PC-3 (cell line): Measurements from ENCODE around the gene AQP2. TPM values are rescaled to one million over a fixed set of nuclear protein-coding genes. Genes with fewer than 3 reads are reported as not detected.

ENCODE experiments used
- ATAC-seq: fragments of 200-7000 bp; cut with Tn5 transposase; 2 replicates; pipeline ENCODE4 v1.9.1; 2020; ENCODE audit warnings: mild to moderate bottlenecking, moderate library complexity
- BruUV-seq: library from RNA; stranded (reverse); fragments of 400-500 nt; replicated peaks from 2 replicates; lab custom pipeline; 2021; lab: Mats Ljungman, UMichigan
- CTCF ChIA-PET: fragments of 300-600 bp; sonication (Branson Sonifier 250); formaldehyde crosslinking; loops from one replicate; lab custom pipeline; 2022; ENCODE audit warnings: antibody characterized with exemption; lab: Charles Lee
- POLR2A ChIA-PET: fragments of 300-600 bp; sonication (Branson Sonifier 250); formaldehyde crosslinking; loops from one replicate; lab custom pipeline; 2022; ENCODE audit warnings: antibody characterized with exemption; ENCODE audit not compliant: unreplicated experiment; lab: Charles Lee
- DNase-seq: peaks from one replicate; pipeline ENCODE4 v3.0.0-alpha.2; 2015
- H2AFZ ChIP-seq: fragments of 300-600 bp; sonication (generic); 2 replicates; pipeline ENCODE4 v1.6.0; 2016; ENCODE audit warnings: antibody characterized with exemption, low read length
- H3F3A ChIP-seq: fragments of 300-600 bp; sonication (generic); one replicate; pipeline ENCODE4 v1.6.0; 2017; ENCODE audit warnings: antibody characterized with exemption, low read length, control low read depth, mild to moderate bottlenecking; ENCODE audit not compliant: unreplicated experiment
- H3K27ac ChIP-seq: fragments of 300-600 bp; sonication (generic); 2 replicates; pipeline ENCODE4 v1.5.1; 2016; ENCODE audit warnings: mild to moderate bottlenecking, low read length
- H3K27me3 ChIP-seq: fragments of 300-600 bp; sonication (generic); 2 replicates; pipeline ENCODE4 v1.6.1; 2016; ENCODE audit warnings: low read length, mixed read lengths
- H3K36me3 ChIP-seq: fragments of 300-600 bp; sonication (generic); 2 replicates; pipeline ENCODE4 v1.6.1; 2016; ENCODE audit warnings: low read depth, mixed run types, low read length, mixed read lengths
- H3K4me1 ChIP-seq: fragments of 300-600 bp; sonication (generic); 2 replicates; pipeline ENCODE4 v1.5.1; 2016; ENCODE audit warnings: low read length; ENCODE audit not compliant: insufficient read depth
- H3K4me2 ChIP-seq: fragments of 300-600 bp; sonication (generic); 2 replicates; pipeline ENCODE4 v1.6.0; 2016; ENCODE audit warnings: low read length
- H3K4me3 ChIP-seq: fragments of 300-600 bp; sonication (generic); 2 replicates; pipeline ENCODE4 v1.5.1; 2016; ENCODE audit warnings: mild to moderate bottlenecking, low read length, mixed read lengths
- H3K79me2 ChIP-seq: fragments of 300-600 bp; sonication (generic); 2 replicates; pipeline ENCODE4 v1.6.1; 2017; ENCODE audit warnings: low read length, mixed read lengths
- H3K9ac ChIP-seq: fragments of 300-600 bp; sonication (generic); 2 replicates; pipeline ENCODE4 v1.6.0; 2016; ENCODE audit warnings: mild to moderate bottlenecking, low read length
- H3K9me2 ChIP-seq: fragments of 300-600 bp; sonication (generic); replicated peaks from 2 replicates; pipeline ENCODE4 v1.6.1; 2016; ENCODE audit warnings: mixed run types, low read length, mixed read lengths
- H3K9me3 ChIP-seq: fragments of 300-600 bp; sonication (generic); 2 replicates; pipeline ENCODE4 v1.6.1; 2016; ENCODE audit warnings: low read length, mixed read lengths
- H4K20me1 ChIP-seq: fragments of 300-600 bp; sonication (generic); 2 replicates; pipeline ENCODE4 v1.6.1; 2016; ENCODE audit warnings: low read length, mixed read lengths
- EZH2 ChIP-seq: fragments of 300-600 bp; sonication (generic); IDR thresholded peaks from one replicate; pipeline ENCODE4 v1.6.1; 2017; ENCODE audit warnings: antibody characterized with exemption, mild to moderate bottlenecking, low read length; ENCODE audit not compliant: unreplicated experiment
- EZH2phosphoT487 ChIP-seq: fragments of 300-600 bp; sonication (generic); IDR thresholded peaks from 2 replicates; pipeline ENCODE4 v1.6.1; 2018; ENCODE audit warnings: mild to moderate bottlenecking, antibody characterized with exemption, low read length, borderline replicate concordance
- intact Hi-C: fragments of 100-400 bp; cut with micrococcal nuclease; formaldehyde crosslinking; loops from 2 replicates; pipeline ENCODE4 v1.9.0; 2023
- total RNA-seq: library from RNA; depleted of rRNA; stranded (reverse); fragments of >200 nt; gene quantifications from 2 replicates; pipeline ENCODE4 v1.2.3, GENCODE V29; 2014
- TF ChIP-seq, protein P1 (sequence below): fragments of 300-600 bp; sonication (generic); conservative IDR thresholded peaks from 2 replicates; pipeline ENCODE4 v1.5.1; 2017; ENCODE audit warnings: antibody characterized with exemption, low read depth, mild to moderate bottlenecking, low read length

Gene AQP2
- total RNA-seq, 1 experiment from 2014 or later = not detected

DNA sequence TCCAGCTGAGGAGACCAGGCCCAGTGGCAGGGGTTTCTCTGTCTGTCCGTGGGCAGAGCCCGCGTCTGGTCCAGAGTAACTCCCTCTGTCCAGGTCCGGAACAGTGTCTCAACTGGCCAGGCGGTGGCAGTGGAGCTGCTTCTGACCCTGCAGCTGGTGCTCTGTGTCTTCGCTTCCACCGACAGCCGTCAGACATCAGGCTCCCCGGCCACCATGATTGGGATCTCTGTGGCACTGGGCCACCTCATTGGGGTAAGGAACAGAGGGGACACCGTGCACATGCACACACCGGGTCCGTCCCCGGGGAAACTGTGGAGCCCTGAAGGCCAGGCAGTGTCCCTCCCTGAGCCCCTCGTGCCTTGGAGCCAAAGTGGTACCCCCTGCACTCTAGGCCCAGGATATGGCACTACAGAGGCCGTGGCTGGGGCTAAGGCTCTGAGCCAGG is 23.7 kb downstream of the AQP2 start:
- Histone ChIP-seq H4K20me1 (no peaks in the 10 kb centered on the region), H3K4me1 (no peaks in the 10 kb centered on the region), H3F3A (no peaks in the 10 kb centered on the region), H3K79me2 (no peaks in the 10 kb centered on the region), H3K9me3 (no peaks in the 10 kb centered on the region), H2AFZ (no peak overlapping the region), H3K9ac (no peak overlapping the region), H3K27me3 (no peaks in the 10 kb centered on the region), H3K4me2 (no peak overlapping the region), H3K9me2 (no peaks in the 10 kb centered on the region), H3K4me3 (no peak overlapping the region), H3K27ac (no peak overlapping the region), H3K36me3 (no peaks in the 10 kb centered on the region)
- TF ChIP-seq EZH2 (no peak), EZH2phosphoT487 (no peak)
- TF ChIP-seq, protein P1, sequence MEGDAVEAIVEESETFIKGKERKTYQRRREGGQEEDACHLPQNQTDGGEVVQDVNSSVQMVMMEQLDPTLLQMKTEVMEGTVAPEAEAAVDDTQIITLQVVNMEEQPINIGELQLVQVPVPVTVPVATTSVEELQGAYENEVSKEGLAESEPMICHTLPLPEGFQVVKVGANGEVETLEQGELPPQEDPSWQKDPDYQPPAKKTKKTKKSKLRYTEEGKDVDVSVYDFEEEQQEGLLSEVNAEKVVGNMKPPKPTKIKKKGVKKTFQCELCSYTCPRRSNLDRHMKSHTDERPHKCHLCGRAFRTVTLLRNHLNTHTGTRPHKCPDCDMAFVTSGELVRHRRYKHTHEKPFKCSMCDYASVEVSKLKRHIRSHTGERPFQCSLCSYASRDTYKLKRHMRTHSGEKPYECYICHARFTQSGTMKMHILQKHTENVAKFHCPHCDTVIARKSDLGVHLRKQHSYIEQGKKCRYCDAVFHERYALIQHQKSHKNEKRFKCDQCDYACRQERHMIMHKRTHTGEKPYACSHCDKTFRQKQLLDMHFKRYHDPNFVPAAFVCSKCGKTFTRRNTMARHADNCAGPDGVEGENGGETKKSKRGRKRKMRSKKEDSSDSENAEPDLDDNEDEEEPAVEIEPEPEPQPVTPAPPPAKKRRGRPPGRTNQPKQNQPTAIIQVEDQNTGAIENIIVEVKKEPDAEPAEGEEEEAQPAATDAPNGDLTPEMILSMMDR = peak; percentile 53
- intact Hi-C loops = loop anchor here (2.0 kb wide), 1 partner anchor 83 kb away; the partner anchor contains the start of gene ASIC1
- DNase-seq (peak; percentile 38), ATAC-seq (peak; percentile 93)
- ChIA-PET POLR2A (interaction anchor here (0.7 kb wide), 1 partner anchor 10 kb away, joined by 7 read pairs; no protein-coding TSS in a partner anchor), CTCF (interaction anchor here (0.5 to 1.7 kb wide), 2 partner anchors 82 to 96 kb away, joined by 4 to 7 read pairs; no protein-coding TSS in a partner anchor)
- BruUV-seq = no TSS peak

DNA sequence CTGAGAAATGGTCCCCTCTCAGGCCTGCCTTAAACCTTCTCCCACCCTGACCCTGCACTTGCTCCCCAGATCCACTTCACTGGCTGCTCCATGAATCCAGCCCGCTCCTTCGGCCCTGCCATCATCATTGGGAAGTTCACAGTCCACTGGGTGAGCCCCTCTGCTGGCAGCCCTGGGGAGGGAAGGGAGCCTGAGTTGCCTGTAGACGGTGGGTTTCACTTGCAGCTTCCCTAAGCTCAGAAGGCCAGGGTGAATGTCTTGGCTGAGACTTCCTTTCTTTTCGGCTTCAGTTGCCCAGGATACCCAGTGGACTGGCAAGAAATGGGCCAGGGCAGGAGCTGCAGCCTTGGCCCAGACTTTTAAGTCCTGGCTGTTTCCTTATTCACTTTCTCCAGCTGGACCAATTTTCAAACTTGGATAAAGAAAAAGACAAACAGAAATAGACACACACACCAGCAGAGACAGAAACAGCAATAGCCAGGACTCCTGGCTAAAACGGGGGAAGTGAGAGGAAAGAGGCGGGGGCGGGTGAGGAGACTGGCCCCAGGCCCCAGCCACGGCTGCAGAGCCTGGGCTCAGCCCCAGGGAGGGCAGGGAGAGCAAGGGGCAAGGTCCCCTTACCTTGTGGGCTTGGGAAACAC is 24.3 kb downstream of the AQP2 start:
- H3K27me3 ChIP-seq = no peaks in the 10 kb centered on the region
- no peak overlapping the region for H3K4me2 ChIP-seq
- DNase-seq = no peak
- intact Hi-C loops = loop anchor here (2.0 kb wide), 1 partner anchor 82 kb away; the partner anchor contains the start of gene ASIC1
- H3F3A ChIP-seq = no peaks in the 10 kb centered on the region
- no peaks in the 10 kb centered on the region for H3K9me2 ChIP-seq
- no peak overlapping the region for H2AFZ ChIP-seq
- H4K20me1 ChIP-seq = no peaks in the 10 kb centered on the region
- ChIA-PET POLR2A (interaction anchor here (0.7 kb wide), 1 partner anchor 9 kb away, joined by 7 read pairs; no protein-coding TSS in a partner anchor), CTCF (interaction anchor here (0.5 to 1.7 kb wide), 2 partner anchors 82 to 96 kb away, joined by 4 to 7 read pairs; no protein-coding TSS in a partner anchor)
- H3K27ac ChIP-seq = no peak overlapping the region
- H3K36me3 ChIP-seq = no peaks in the 10 kb centered on the region
- H3K9me3 ChIP-seq = no peaks in the 10 kb centered on the region
- no peak for TF ChIP-seq EZH2phosphoT487
- TF ChIP-seq, protein P1 = no peak
- TF ChIP-seq EZH2 = no peak
- no peak for ATAC-seq
- no peaks in the 10 kb centered on the region for H3K4me1 ChIP-seq
- H3K79me2 ChIP-seq = no peaks in the 10 kb centered on the region
- no TSS peak for BruUV-seq
- H3K9ac ChIP-seq = no peak overlapping the region
- H3K4me3 ChIP-seq = no peak overlapping the region

DNA sequence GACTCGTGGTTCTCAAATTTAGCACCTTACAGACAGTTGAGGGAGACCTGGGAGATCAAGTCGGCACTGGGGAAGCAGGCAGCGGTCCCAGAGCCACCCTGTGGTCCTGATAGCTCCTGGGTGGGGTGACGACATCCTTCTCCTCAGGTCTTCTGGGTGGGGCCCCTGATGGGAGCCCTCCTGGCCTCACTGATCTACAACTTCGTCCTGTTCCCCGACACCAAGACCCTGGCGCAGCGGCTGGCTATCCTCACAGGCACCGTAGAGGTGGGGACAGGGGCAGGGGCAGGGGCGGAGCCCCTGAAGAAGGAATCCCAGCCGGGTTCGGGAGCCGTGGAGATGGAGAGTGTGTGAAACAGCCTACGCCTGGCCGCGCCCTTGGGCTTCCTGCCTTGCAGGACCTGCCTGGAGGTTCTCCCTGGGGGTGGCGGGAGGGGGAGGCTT is 24.8 kb downstream of the AQP2 start:
- H2AFZ ChIP-seq = no peak overlapping the region
- TF ChIP-seq EZH2phosphoT487 (no peak), EZH2 (no peak)
- TF ChIP-seq, protein P1 = no peak
- no peaks in the 10 kb centered on the region for H3K79me2 ChIP-seq
- ATAC-seq = no peak
- no peaks in the 10 kb centered on the region for H3F3A ChIP-seq
- H3K27ac ChIP-seq = no peak overlapping the region
- H3K9me2 ChIP-seq = no peaks in the 10 kb centered on the region
- H3K36me3 ChIP-seq = no peaks in the 10 kb centered on the region
- intact Hi-C loops = loop anchor here (2.0 kb wide), 1 partner anchor 81 kb away; the partner anchor contains the start of gene ASIC1
- no peaks in the 10 kb centered on the region for H3K27me3 ChIP-seq
- no peak for DNase-seq
- no peaks in the 10 kb centered on the region for H4K20me1 ChIP-seq
- CTCF ChIA-PET = interaction anchor here (1.7 kb wide), 1 partner anchor 95 kb away, joined by 7 read pairs; no protein-coding TSS in a partner anchor
- H3K9ac ChIP-seq = no peak overlapping the region
- no peaks in the 10 kb centered on the region for H3K4me1 ChIP-seq
- no peak overlapping the region for H3K4me2 ChIP-seq
- H3K9me3 ChIP-seq = no peaks in the 10 kb centered on the region
- BruUV-seq = no TSS peak
- no peak overlapping the region for H3K4me3 ChIP-seq
- POLR2A ChIA-PET = no interaction called here
